Activated CD4-positive, alpha-beta T cell treated with anti-CD3 and anti-CD28 coated beads, Interleukin-2, amount 10 ng/mL, durations not matched to agents 7 days and 5 days (primary cell): Measurements from ENCODE around the gene ARPC3. TPM values are rescaled to one million over a fixed set of nuclear protein-coding genes. Genes with fewer than 3 reads are reported as not detected.
"Not testable (repeated sequence)": the region's sequence is repeated elsewhere in the genome, so short reads cannot be mapped to it uniquely, and the experiment has no call there.

Source experiments
- CTCF ChIA-PET: fragments of 350-600 bp; sonication (Branson Sonifier 250); formaldehyde crosslinking; loops from one replicate; lab custom pipeline; 2021; ENCODE audit warnings: antibody characterized with exemption; lab: Charles Lee
- POLR2A ChIA-PET: fragments of 350-600 bp; sonication (Branson Sonifier 250); formaldehyde crosslinking; loops from one replicate; lab custom pipeline; 2021; ENCODE audit warnings: antibody characterized with exemption; lab: Charles Lee
- DNase-seq: peaks from one replicate; pipeline ENCODE4 v3.0.0-alpha.2; 2020
- H3K27ac Mint-ChIP-seq: one replicate; pipeline ENCODE4 v1.8.0; 2021; ENCODE audit warnings: mild to moderate bottlenecking, moderate library complexity, mixed read lengths
- H3K27me3 Mint-ChIP-seq: one replicate; pipeline ENCODE4 v1.8.0; 2021; ENCODE audit warnings: mixed read lengths
- H3K36me3 Mint-ChIP-seq: one replicate; pipeline ENCODE4 v1.8.0; 2021; ENCODE audit warnings: low read depth, mixed read lengths
- H3K4me1 Mint-ChIP-seq: one replicate; pipeline ENCODE4 v1.8.0; 2021; ENCODE audit warnings: mixed read lengths
- H3K4me3 Mint-ChIP-seq: one replicate; pipeline ENCODE4 v1.8.0; 2021; ENCODE audit warnings: mild to moderate bottlenecking, moderate library complexity, mixed read lengths
- H3K9me3 Mint-ChIP-seq: one replicate; pipeline ENCODE4 v1.8.0; 2021; ENCODE audit warnings: mixed read lengths
- total RNA-seq, 2 experiments: library from RNA; stranded (reverse); gene quantifications; one replicate each; pipeline ENCODE4 v1.2.3, GENCODE V29; 2021

Gene ARPC3
- total RNA-seq, result 100 to 1,000 TPM; 390 to 425 TPM

DNA sequence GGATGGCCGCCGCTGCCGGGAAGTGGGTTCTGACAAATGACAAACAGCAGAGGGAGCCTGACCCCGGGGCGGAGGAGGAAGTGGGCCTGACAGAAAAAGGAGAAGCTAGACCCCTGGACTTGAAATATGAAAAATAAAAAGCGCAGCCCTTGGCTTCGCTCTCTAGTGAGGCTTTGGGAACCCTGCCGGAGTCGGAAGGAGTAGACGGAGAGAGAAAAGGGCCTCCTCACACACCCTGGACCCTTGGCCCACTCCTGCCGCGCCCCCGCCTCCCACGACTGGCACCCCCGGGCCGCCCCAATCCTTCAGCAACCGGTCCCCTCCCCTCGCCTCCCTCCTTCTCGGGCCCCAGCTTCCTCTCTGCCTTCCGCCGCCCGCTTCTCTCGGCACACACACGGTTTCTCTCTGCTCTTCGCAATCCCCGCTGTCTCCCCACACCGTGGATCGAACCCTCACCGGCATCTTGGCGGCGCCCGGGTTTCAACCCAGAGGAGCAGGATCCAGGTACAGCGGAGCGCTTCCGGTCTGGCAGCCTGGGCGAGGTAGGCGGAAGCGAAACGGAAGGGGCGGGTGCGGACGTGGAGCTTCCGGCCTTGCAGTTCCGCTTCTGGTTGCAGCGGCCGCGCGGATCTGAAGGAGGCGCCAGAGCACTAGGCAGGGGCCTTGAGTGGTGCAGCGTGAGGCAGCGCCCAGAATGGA is at the start of gene ARPC3:
Gene ARPC3 (minus strand): TSS at position 539 of the 699 bp plus-strand sequence. CDS start 77 bp downstream, at position 462.
- POLR2A ChIA-PET, result interaction anchor here (0.6 to 1.0 kb wide), 5 partner anchors 9 to 148 kb away, joined by 3 to 7 read pairs (median 3); partner anchors contain the start of genes FAM216A, GPN3, RAD9B and VPS29
- Mint-ChIP-seq H3K27ac (peak within 1 kb of the TSS; percentile 100), H3K4me1 (peaks cover 49% of the 10 kb centered on the region), H3K27me3 (no peaks in the 10 kb centered on the region), H3K9me3 (no peaks in the 10 kb centered on the region), H3K4me3 (peak within 1 kb of the TSS; percentile 100), H3K36me3 (peaks cover 36% of the 10 kb centered on the region)
- peak; percentile 97 for DNase-seq
- CTCF ChIA-PET, result interaction anchor here (0.6 to 5.0 kb wide), 63 partner anchors 9 to 605 kb away, joined by 3 to 69 read pairs (median 4); partner anchors contain the start of genes FAM216A, GPN3, HVCN1 and RAD9B

DNA sequence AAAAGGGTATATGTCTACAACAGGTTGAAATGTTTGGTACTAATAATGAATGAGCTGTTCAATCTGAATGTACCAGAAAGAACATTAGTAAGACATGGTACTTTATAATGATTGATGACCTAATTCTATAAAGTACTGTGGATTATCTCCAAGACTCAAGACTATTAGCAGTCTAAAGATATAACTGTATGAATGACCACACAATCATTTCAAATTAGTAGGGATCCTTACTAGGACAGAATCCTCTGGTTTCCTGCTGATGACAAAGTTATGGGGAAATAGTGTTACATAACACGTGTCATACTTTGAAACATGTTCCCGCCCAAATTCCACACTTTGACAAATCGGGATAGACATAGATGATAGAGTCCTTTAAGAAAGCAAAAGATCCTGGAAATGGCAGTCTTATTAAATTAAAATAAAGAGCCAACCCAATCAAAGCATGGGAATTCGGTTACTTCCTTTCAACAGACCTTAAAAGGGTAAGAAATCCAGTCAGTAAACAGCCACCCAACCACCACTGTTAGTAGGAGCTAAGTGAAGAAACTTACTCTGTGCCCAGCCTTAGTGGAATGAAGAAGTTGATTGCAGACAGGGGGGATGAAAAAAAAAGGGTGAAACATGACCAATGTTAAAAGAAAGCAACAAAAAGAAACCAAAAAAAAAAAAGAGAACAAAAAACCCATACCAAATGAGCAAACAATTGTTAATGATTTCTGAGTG is 49.0 kb upstream of the ARPC3 start:
- Mint-ChIP-seq H3K27ac (peak overlapping the region; percentile 25), H3K4me1 (peaks cover 45% of the 10 kb centered on the region), H3K27me3 (no peaks in the 10 kb centered on the region), H3K4me3 (peak overlapping the region; percentile 12), H3K36me3 (peaks cover 50% of the 10 kb centered on the region), H3K9me3 (peaks cover 4% of the 10 kb centered on the region)
- DNase-seq, result no peak
- ChIA-PET CTCF (interaction anchor here (0.6 to 1.2 kb wide), 3 partner anchors 9 to 767 kb away, joined by 3 to 5 read pairs (median 4); no protein-coding TSS in a partner anchor), POLR2A (no interaction called here)

DNA sequence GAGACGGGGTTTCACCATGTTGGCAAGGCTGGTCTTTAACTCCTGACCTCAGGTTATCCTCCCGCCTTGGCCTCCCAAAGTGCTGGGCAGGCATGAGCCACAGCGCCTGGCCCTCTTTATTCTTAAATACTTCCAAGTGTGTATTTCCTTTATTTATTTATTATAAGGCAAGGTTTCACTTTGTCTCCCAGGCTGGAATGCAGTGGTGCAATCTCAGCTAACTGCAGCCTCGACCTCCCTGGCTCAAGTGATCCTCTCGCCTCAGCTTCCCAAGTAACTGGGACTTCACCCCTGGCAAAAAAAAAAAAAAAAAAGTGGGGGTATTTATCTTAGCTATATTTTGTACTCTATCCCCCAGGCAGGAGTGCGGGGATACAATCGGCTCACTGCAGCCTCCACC is 25.3 kb upstream of the ARPC3 start:
- no peaks in the 10 kb centered on the region for H3K27me3 Mint-ChIP-seq
- H3K27ac Mint-ChIP-seq, result no peak overlapping the region
- H3K9me3 Mint-ChIP-seq, result no peaks in the 10 kb centered on the region
- POLR2A ChIA-PET, result interaction anchor here (0.6 kb wide), 1 partner anchor 34 kb away, joined by 3 read pairs; no protein-coding TSS in a partner anchor
- no peak for DNase-seq
- no peak overlapping the region for H3K4me3 Mint-ChIP-seq
- H3K4me1 Mint-ChIP-seq, result peaks cover 15% of the 10 kb centered on the region
- H3K36me3 Mint-ChIP-seq, result peaks cover 5% of the 10 kb centered on the region
- CTCF ChIA-PET, result interaction anchor here (0.7 to 1.2 kb wide), 2 partner anchors 23 to 25 kb away, joined by 3 read pairs; partner anchors contain the start of gene ARPC3

DNA sequence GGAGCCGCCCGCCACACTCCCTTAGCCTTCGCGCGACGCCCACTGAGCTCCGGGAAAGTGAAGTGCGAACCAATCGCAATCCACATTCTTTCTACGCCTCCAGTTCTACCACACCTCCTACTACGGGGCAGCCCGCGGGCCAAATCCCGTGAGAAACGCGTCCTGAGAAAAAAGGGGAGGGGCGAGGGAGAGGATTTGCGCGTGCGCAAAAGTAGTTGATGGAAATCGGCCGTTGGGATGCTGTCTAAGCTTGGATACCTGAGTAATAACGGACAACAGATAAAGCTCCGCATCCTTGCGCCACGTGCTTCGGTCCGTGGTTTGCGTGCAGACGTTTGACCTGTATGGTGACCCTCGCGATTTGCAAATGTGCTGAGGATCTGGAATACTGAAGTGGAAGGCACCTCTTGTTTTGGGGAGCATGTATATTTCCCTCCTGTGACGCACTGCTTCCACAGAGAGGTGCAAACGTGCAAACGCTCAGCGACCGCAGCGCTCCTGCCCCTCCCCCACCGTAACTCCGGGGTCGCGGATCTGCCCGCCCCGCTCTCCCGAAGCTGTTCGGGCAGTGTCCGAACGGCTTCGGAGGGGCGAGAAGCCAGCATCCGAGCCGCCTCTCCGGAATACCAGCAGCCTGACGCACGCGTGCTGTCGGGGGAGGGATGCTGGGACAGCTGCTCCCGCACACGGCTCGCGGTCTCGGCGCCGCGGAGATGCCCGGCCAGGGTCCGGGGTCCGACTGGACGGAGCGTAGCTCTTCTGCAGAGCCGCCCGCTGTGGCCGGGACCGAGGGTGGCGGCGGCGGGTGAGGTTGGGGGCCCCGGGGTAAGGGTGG is 18.3 kb upstream of the ARPC3 start, which contains the start of the genes FAM216A and GPN3:
Gene FAM216A (plus strand): TSS at position 632 of the 835 bp plus-strand sequence. CDS start 31 bp downstream, at position 663.
Gene GPN3 (minus strand): TSS at position 44 of the 835 bp plus-strand sequence. CDS start 54 bp downstream, outside the sequence.
- H3K36me3 Mint-ChIP-seq, result peaks cover 10% of the 10 kb centered on the region
- peak; percentile 98 for DNase-seq
- H3K9me3 Mint-ChIP-seq, result no peaks in the 10 kb centered on the region
- H3K27ac Mint-ChIP-seq, result peak within 1 kb of the TSS; percentile 97
- H3K27me3 Mint-ChIP-seq, result no peaks in the 10 kb centered on the region
- ChIA-PET CTCF (interaction anchor here (0.5 to 7.4 kb wide), 31 partner anchors 8 to 416 kb away, joined by 3 to 69 read pairs (median 4); partner anchors contain the start of genes ARPC3, RAD9B, TCTN1 and VPS29), POLR2A (interaction anchor here (0.6 to 1.5 kb wide), 3 partner anchors 18 to 308 kb away, joined by 3 to 11 read pairs (median 7); partner anchors contain the start of gene ARPC3)
- peaks cover 43% of the 10 kb centered on the region for H3K4me1 Mint-ChIP-seq
- peak within 1 kb of the TSS; percentile 98 for H3K4me3 Mint-ChIP-seq

DNA sequence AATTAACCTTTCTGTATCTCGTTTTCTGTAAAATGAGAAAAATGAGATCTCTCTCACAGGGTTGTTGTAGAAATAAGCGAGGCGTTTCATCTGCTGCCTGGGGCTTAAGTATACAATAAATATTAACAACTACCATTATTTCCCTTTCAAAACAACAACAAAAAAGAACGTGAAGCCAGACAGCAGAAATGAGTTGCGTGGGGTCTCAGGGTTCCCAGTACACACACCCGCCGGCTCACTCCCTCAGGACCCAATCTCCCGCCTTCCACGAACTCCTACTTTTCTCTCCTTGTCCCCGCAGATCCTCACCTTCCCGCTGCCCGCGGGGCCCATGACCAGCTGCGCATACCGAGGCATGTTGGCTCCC is 17.7 kb upstream of the ARPC3 start:
- Mint-ChIP-seq H3K4me1 (peaks cover 43% of the 10 kb centered on the region), H3K36me3 (peaks cover 10% of the 10 kb centered on the region), H3K27ac (peak overlapping the region; percentile 97), H3K27me3 (no peaks in the 10 kb centered on the region), H3K4me3 (peak overlapping the region; percentile 98), H3K9me3 (no peaks in the 10 kb centered on the region)
- ChIA-PET CTCF (interaction anchor here (0.9 to 7.4 kb wide), 16 partner anchors 9 to 218 kb away, joined by 3 to 69 read pairs (median 6); partner anchors contain the start of genes ARPC3, RAD9B, TCTN1 and VPS29), POLR2A (interaction anchor here (1.5 kb wide), 1 partner anchor 18 kb away, joined by 7 read pairs; the partner anchor contains the start of gene ARPC3)
- DNase-seq, result no peak

DNA sequence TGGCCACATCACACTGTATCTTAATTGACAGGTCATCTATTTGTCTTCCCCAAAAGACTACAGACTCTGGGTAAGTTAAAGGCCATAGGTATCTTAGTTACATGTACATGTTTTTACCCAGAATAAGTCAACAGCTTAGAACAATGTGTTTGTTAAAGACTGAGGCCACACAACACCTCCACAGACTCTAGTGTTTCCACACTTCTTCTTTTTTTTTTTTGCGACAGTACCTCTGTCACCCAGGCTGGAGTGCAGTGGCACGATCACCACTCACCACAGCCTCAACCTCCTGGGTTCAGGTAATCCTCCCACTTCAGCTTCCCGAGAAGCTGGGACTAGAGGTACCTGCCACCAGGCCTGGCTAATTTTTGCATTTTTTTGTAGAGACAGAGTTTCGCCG is 16.7 kb upstream of the ARPC3 start:
- peaks cover 10% of the 10 kb centered on the region for H3K36me3 Mint-ChIP-seq
- POLR2A ChIA-PET, result no interaction called here
- H3K4me1 Mint-ChIP-seq, result peaks cover 44% of the 10 kb centered on the region

DNA sequence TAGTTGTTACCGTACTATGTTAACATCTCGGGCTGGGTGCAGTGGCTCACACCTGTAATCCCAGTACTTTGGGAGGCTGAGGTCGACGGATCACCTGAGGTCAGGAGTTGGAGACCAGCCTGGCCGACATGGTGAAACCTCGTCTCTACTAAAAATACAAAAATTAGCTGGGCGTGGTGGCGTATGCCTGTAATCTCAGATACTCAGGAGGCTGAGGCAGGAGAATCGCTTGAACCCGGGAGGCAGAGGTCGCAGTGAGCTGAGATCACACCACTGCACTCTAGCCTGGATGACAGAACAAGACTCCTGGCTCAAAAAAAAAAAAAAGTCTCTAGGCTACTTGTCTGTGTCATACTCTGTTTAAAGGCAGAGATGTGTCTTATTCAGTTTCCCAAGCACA is 15.6 kb upstream of the ARPC3 start:
- ChIA-PET CTCF (interaction anchor here (1.3 to 7.4 kb wide), 5 partner anchors 13 to 149 kb away, joined by 3 to 69 read pairs (median 6); partner anchors contain the start of genes ARPC3 and TCTN1), POLR2A (interaction anchor here (0.6 kb wide), 1 partner anchor 1383 kb away, joined by 3 read pairs; no protein-coding TSS in a partner anchor)
- H3K27me3 Mint-ChIP-seq, DNase-seq, H3K27ac Mint-ChIP-seq, H3K4me3 Mint-ChIP-seq, H3K9me3 Mint-ChIP-seq: not testable (repeated sequence)
- H3K4me1 Mint-ChIP-seq, result peaks cover 38% of the 10 kb centered on the region
- H3K36me3 Mint-ChIP-seq, result peaks cover 13% of the 10 kb centered on the region

More for the DNA sequence above, 16.7 kb upstream of the ARPC3 start:
- CTCF ChIA-PET, result interaction anchor here (0.5 to 7.4 kb wide), 7 partner anchors 14 to 851 kb away, joined by 3 to 69 read pairs (median 4); partner anchors contain the start of genes ARPC3 and TCTN1
- Mint-ChIP-seq H3K27ac (peak overlapping the region; percentile 21), H3K9me3 (no peaks in the 10 kb centered on the region), H3K27me3 (no peaks in the 10 kb centered on the region), H3K4me3 (peak overlapping the region; percentile 25)
- DNase-seq, result no peak

DNA sequence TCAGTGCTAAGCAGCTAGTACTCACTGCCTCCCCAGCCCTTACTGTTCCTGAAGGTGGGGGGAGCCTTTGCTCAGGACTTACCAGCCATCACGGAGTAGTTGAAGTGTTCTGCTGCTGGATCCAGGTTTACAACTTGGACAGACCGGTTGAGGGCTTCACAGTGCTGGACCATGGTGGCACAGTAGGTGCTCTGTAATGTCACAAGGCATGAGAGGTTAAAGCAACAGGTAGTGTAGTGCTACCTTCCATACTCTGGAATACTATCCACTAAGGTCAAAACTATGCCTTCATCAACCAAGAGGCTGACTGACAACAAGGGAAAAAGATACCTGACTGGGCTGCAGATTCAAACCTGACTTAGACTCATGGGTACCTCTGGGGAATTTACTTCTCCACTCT is 14.9 kb upstream of the ARPC3 start:
- CTCF ChIA-PET, result interaction anchor here (0.7 to 4.7 kb wide), 4 partner anchors 12 to 216 kb away, joined by 3 to 33 read pairs (median 6); partner anchors contain the start of gene ARPC3
- H3K9me3 Mint-ChIP-seq, result no peaks in the 10 kb centered on the region
- no peak overlapping the region for H3K27ac Mint-ChIP-seq
- H3K27me3 Mint-ChIP-seq, result no peaks in the 10 kb centered on the region
- no peak for DNase-seq
- H3K4me1 Mint-ChIP-seq, result peaks cover 31% of the 10 kb centered on the region
- POLR2A ChIA-PET, result no interaction called here
- H3K4me3 Mint-ChIP-seq, result no peak overlapping the region
- H3K36me3 Mint-ChIP-seq, result peaks cover 15% of the 10 kb centered on the region

DNA sequence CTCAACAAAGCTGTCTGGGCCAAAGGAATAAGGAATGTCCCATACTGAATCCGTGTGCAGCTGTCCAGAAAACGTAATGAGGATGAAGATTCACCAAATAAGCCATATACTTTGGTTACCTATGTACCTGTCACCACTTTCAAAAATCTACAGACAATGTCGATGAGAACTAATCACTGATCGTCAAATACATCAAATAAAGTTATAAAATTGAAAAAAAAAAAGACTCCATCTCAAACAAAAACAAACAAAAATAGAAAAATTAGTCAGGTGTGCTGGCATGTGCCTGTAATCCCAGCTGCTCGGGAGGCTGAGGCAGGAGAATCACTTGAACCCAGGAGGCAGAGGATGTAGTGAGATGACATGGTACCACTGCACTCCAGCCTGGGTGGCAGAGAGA is 11.1 kb upstream of the ARPC3 start:
- POLR2A ChIA-PET, result not testable (repeated sequence)
- CTCF ChIA-PET, result interaction anchor here (1.5 to 4.7 kb wide), 4 partner anchors 11 to 140 kb away, joined by 3 to 33 read pairs (median 4); partner anchors contain the start of gene ARPC3

DNA sequence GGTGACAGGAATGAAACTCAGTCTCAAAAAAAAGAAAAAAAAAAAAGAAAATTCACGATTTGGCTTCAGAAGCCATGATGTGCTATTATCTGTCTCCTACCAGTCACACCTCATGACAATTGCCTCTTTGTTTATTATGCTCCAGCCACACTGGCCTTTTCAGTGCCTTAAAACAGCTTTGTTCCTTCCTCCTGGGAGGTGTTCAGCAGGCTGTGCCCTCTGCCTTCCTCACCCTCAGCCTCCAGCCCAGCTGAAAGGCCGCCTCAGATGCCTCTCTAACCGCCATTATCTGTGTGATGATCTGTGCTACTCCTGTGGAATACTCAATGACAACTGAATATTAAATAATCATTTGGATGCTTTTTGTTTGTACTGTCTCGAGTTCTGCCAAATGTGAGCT is 8.6 kb upstream of the ARPC3 start:
- ChIA-PET POLR2A (interaction anchor here (0.6 kb wide), 1 partner anchor 9 kb away, joined by 3 read pairs; the partner anchor contains the start of gene ARPC3), CTCF (interaction anchor here (0.5 to 1.6 kb wide), 3 partner anchors 8 to 28 kb away, joined by 3 to 8 read pairs (median 7); partner anchors contain the start of genes ARPC3, FAM216A and GPN3)
- Mint-ChIP-seq H3K36me3 (peaks cover 29% of the 10 kb centered on the region), H3K27ac (no peak overlapping the region), H3K4me3 (no peak overlapping the region), H3K9me3 (no peaks in the 10 kb centered on the region), H3K4me1 (peaks cover 7% of the 10 kb centered on the region), H3K27me3 (no peaks in the 10 kb centered on the region)
- no peak for DNase-seq

More for the DNA sequence above, 11.1 kb upstream of the ARPC3 start:
- H3K9me3 Mint-ChIP-seq, H3K27ac Mint-ChIP-seq, DNase-seq, H3K27me3 Mint-ChIP-seq, H3K4me3 Mint-ChIP-seq: not testable (repeated sequence)
- Mint-ChIP-seq H3K4me1 (peaks cover 11% of the 10 kb centered on the region), H3K36me3 (peaks cover 23% of the 10 kb centered on the region)
